ENCODE data around the gene CD3G. TPM values are rescaled to one million over a fixed set of nuclear protein-coding genes. Genes with fewer than 3 reads are reported as not detected.

CD3G gene
- total RNA-seq, 2 experiments from 2014 or later: 102 to 109 TPM

- H3K4me1 Mint-ChIP-seq (ENCODE audit: low read depth): peaks cover 96% of the 10 kb centered on the region
- Histone ChIP-seq H3K36me3 (ENCODE audit: insufficient read depth, low read length) (peaks cover 77% of the 10 kb centered on the region), H3K27me3 (ENCODE audit: control insufficient read depth in 1 of 2, insufficient read depth in 2 of 2, low read length in 2 of 2) (no peaks in the 10 kb centered on the region), H3K9me3 (ENCODE audit: control insufficient read depth in 1 of 2, insufficient read depth in 1 of 2, low read length in 2 of 2) (no peaks in the 10 kb centered on the region), H3K4me3 (ENCODE audit: low read length) (no peak overlapping the region), H3K27ac (ENCODE audit: low read depth in 1 of 2, low read length in 2 of 2) (peak overlapping the region; percentile 39 to 42), H3K4me1 (ENCODE audit: insufficient read depth, low read length) (peaks cover 79% of the 10 kb centered on the region)
- intact Hi-C loops (cut with DNase I, micrococcal nuclease): no loop called here
- ChIA-PET CTCF (interaction anchor here (0.6 to 2.2 kb wide), 8 partner anchors 16 to 145 kb away, joined by 3 to 19 read pairs (median 4); partner anchors contain the start of genes JAML and MPZL2), POLR2A (interaction anchor here (0.6 kb wide), 1 partner anchor 8 kb away, joined by 3 read pairs; the partner anchor contains the start of gene CD3E)
- no peak for TF ChIP-seq CTCF (IDR thresholded peaks at IDR 0.05)
- no peaks in the 10 kb centered on the region for H3K9me3 Mint-ChIP-seq
- H3K36me3 Mint-ChIP-seq (ENCODE audit: low read depth): peaks cover 97% of the 10 kb centered on the region
- DNase-seq (no peak), ATAC-seq (ENCODE audit: poor library complexity) (no peak)
- H3K27ac Mint-ChIP-seq: peak overlapping the region; percentile 100
- peak overlapping the region; percentile 44 for H3K4me3 Mint-ChIP-seq
- no peaks in the 10 kb centered on the region for H3K27me3 Mint-ChIP-seq
Measured at GRCh38 chr11:118312328-118312727, 31.8 kb upstream of the CD3G start.

DNA sequence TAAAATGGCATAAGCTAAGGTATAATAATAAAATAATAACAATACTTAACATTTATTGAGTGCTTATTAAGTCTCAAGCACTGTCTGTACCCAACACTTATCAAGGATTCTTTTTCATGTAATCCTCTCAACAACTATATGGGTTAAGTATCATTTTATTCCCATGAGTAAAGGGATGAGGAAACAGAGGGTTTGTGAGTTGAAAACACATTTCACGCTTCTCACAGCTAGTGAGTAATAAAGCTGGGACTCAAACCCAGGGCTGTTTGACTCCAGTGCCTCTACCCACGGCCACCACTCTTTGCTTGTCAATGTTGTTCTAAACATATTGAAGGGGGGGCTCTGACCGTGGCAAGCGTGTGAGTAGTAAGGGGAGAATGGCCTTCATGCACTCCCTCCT lies 30.9 kb upstream of the CD3G start:
- peaks cover 79% of the 10 kb centered on the region for H3K4me1 ChIP-seq (ENCODE audit: insufficient read depth, low read length)
- H3K27ac ChIP-seq (ENCODE audit: low read depth in 1 of 2, low read length in 2 of 2): peak overlapping the region; percentile 38 to 42
- intact Hi-C loops (cut with DNase I, micrococcal nuclease): no loop called here
- TF ChIP-seq CTCF (IDR thresholded peaks at IDR 0.05): no peak
- no peaks in the 10 kb centered on the region for H3K9me3 Mint-ChIP-seq
- no peak for DNase-seq
- H3K27me3 ChIP-seq (ENCODE audit: control insufficient read depth in 1 of 2, insufficient read depth in 2 of 2, low read length in 2 of 2): no peaks in the 10 kb centered on the region
- H3K36me3 Mint-ChIP-seq (ENCODE audit: low read depth): peaks cover 91% of the 10 kb centered on the region
- no peaks in the 10 kb centered on the region for H3K9me3 ChIP-seq (ENCODE audit: control insufficient read depth in 1 of 2, insufficient read depth in 1 of 2, low read length in 2 of 2)
- ChIA-PET CTCF (no interaction called here), POLR2A (interaction anchor here (0.6 to 1.5 kb wide), 2 partner anchors 18 to 37 kb away, joined by 3 to 6 read pairs; no protein-coding TSS in a partner anchor)
- no peak for ATAC-seq (ENCODE audit: poor library complexity)
- H3K4me3 Mint-ChIP-seq: no peak overlapping the region
- H3K27me3 Mint-ChIP-seq: no peaks in the 10 kb centered on the region
- H3K4me1 Mint-ChIP-seq (ENCODE audit: low read depth): peaks cover 96% of the 10 kb centered on the region
- no peak overlapping the region for H3K4me3 ChIP-seq (ENCODE audit: low read length)
- H3K36me3 ChIP-seq (ENCODE audit: insufficient read depth, low read length): peaks cover 67% of the 10 kb centered on the region
- peak overlapping the region; percentile 100 for H3K27ac Mint-ChIP-seq

- CTCF ChIA-PET: no interaction called here
- intact Hi-C loops (cut with DNase I, micrococcal nuclease): loop anchor here in 1 of 2 experiments (2.0 kb wide), 1 partner anchor 18 kb away; no protein-coding TSS in a partner anchor
- H3K27ac Mint-ChIP-seq: peak overlapping the region; percentile 100
Measured at GRCh38 chr11:118314988-118315411, 29.1 kb upstream of the CD3G start.

More at GRCh38 chr11:118314988-118315411, 29.1 kb upstream of the CD3G start:
- Histone ChIP-seq H3K27me3 (ENCODE audit: control insufficient read depth in 1 of 2, insufficient read depth in 2 of 2, low read length in 2 of 2) (no peaks in the 10 kb centered on the region), H3K9me3 (ENCODE audit: control insufficient read depth in 1 of 2, insufficient read depth in 1 of 2, low read length in 2 of 2) (no peaks in the 10 kb centered on the region), H3K4me3 (ENCODE audit: low read length) (no peak overlapping the region), H3K27ac (ENCODE audit: low read depth in 1 of 2, low read length in 2 of 2) (peak overlapping the region; percentile 20 to 87), H3K4me1 (ENCODE audit: insufficient read depth, low read length) (peaks cover 91% of the 10 kb centered on the region), H3K36me3 (ENCODE audit: insufficient read depth, low read length) (peaks cover 54% of the 10 kb centered on the region)
- POLR2A ChIA-PET: interaction anchor here (0.9 to 1.2 kb wide), 2 partner anchors 44 to 364 kb away, joined by 3 read pairs; partner anchors contain the start of gene UBE4A
- peaks cover 96% of the 10 kb centered on the region for H3K4me1 Mint-ChIP-seq (ENCODE audit: low read depth)
- H3K27me3 Mint-ChIP-seq: no peaks in the 10 kb centered on the region
- ATAC-seq (ENCODE audit: poor library complexity): no peak
- peak overlapping the region; percentile 78 for H3K4me3 Mint-ChIP-seq
- DNase-seq: no peak
- H3K36me3 Mint-ChIP-seq (ENCODE audit: low read depth): peaks cover 82% of the 10 kb centered on the region
- no peaks in the 10 kb centered on the region for H3K9me3 Mint-ChIP-seq
- TF ChIP-seq CTCF (IDR thresholded peaks at IDR 0.05): no peak

All from CD4-positive, alpha-beta T cell (primary cell).